Astrocyte (in vitro differentiated cells and primary cell): ENCODE measurements around the gene IL9.

Experiments
- CTCF ChIP-seq: IDR thresholded peaks from 2 replicates; pipeline ENCODE4 v1.5.1; 2011; ENCODE audit warnings: low read depth, mild to moderate bottlenecking, inconsistent platforms, low read length, moderate library complexity; ENCODE audit not compliant: insufficient read depth
- EZH2 ChIP-seq: IDR thresholded peaks from 2 replicates; pipeline ENCODE4 v1.6.1; 2012; ENCODE audit warnings: mild to moderate bottlenecking, low read length, inconsistent platforms; ENCODE audit not compliant: insufficient read depth

- TF ChIP-seq CTCF (no peak), EZH2 (no peak)
These were observed 9.5 kb upstream of the IL9 start for GRCh38 chr5:135905144-135905543.
